ENCODE data around the gene KRT71.

KRT71 gene

DNA sequence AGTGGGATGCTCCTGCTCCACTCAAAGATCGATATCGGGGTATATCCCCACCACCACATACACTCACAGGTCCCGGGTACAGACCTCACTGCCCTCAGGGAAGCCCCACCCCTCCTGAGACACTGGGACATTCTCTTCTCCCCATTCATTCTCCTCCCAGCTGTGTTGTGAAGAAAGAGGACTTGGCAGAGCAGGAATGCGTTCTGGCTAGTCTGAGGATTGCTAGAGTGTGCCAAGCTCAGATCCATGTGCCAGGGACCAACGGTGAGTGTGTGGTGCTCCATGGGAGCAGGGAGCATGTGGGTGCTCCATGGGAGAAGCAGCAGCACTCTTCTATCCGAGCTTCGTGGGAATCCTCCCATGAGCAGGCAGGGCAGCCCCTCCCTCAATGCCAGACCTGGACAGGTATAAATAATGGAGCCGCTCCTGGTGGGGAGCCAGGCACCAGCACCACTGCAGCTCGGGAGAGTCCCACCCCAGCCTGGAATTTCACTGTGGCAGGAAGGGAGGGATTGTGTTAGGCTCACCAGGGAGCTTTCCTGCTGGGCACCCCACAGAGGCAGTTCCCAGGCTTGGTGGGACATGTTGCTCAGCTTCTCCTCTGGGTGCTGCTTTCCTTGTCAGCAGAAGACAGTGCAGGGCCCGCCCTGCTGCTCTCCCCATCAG, 30.5 kb downstream of the KRT71 start:
- TF ChIP-seq, protein P1, sequence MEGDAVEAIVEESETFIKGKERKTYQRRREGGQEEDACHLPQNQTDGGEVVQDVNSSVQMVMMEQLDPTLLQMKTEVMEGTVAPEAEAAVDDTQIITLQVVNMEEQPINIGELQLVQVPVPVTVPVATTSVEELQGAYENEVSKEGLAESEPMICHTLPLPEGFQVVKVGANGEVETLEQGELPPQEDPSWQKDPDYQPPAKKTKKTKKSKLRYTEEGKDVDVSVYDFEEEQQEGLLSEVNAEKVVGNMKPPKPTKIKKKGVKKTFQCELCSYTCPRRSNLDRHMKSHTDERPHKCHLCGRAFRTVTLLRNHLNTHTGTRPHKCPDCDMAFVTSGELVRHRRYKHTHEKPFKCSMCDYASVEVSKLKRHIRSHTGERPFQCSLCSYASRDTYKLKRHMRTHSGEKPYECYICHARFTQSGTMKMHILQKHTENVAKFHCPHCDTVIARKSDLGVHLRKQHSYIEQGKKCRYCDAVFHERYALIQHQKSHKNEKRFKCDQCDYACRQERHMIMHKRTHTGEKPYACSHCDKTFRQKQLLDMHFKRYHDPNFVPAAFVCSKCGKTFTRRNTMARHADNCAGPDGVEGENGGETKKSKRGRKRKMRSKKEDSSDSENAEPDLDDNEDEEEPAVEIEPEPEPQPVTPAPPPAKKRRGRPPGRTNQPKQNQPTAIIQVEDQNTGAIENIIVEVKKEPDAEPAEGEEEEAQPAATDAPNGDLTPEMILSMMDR (conservative IDR thresholded peaks at IDR 0.05; ENCODE audit: control insufficient read depth, insufficient read depth, low read depth, low read length): no peak
- no peak for DNase-seq (ENCODE audit: low read depth)
- no peak overlapping the region for H3K4me3 ChIP-seq (ENCODE audit: control insufficient read depth, low read depth, low read length)

DNA sequence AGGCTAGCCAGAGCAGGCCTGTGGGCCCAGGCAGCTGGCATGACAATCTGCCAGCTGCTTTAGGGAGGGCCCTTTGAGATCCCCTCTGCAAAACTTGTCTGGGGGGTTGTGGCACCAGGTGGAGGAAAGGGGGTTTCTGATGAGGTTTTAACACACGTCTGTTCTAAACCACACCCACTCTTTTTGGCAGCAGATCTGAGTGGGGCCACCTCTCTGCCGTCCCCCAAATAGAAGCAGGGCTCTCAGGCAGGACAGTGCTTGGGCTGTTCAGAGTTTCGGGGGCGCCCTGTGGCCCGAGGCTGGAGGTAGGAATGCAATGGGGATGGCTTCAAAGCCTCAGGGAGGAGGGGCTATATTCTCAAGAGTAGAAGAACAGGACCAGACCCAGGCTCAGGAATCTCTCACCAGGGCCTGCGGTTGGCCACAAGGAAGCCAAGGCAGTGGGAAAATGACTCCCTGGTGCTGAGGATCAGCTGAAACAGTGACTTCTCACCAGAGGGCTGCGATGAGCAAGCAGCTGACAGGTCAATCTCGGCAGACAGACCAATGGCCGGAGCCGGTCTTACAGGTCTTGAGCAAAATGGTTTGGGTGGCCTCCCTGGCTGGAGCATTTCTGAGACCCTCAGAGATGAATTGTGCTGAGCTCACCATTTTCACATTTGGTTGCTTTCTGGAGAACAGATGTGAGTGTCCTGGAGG, 31.2 kb downstream of the KRT71 start:
- peak; percentile 23 for DNase-seq (ENCODE audit: low read depth)
- H3K4me3 ChIP-seq (ENCODE audit: control insufficient read depth, low read depth, low read length): no peak overlapping the region
- TF ChIP-seq, protein P1 (conservative IDR thresholded peaks at IDR 0.05; ENCODE audit: control insufficient read depth, insufficient read depth, low read depth, low read length): no peak

DNA sequence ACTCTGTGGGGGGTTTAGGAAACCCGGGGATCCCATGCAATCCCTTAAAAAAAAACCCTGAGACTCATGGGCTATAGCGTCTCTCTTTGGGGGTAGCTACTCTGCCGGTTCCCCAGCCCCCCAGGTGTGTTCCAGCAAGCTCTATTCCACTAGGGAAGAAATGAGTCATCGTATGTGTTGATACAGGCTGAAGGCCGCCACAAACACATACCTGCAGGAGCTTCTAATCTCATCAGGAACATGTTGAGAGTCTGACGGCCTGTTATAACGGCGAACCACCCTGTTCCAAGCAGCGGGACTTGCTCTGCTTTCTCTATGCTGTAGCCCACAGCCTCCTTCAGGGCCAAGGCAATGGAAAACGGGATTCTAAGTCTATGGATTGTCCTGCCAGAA, 31.8 kb downstream of the KRT71 start:
- H3K4me3 ChIP-seq (ENCODE audit: control insufficient read depth, low read depth, low read length): no peak overlapping the region
- no peak for DNase-seq (ENCODE audit: low read depth)
- TF ChIP-seq, protein P1 (conservative IDR thresholded peaks at IDR 0.05; ENCODE audit: control insufficient read depth, insufficient read depth, low read depth, low read length): no peak

DNA sequence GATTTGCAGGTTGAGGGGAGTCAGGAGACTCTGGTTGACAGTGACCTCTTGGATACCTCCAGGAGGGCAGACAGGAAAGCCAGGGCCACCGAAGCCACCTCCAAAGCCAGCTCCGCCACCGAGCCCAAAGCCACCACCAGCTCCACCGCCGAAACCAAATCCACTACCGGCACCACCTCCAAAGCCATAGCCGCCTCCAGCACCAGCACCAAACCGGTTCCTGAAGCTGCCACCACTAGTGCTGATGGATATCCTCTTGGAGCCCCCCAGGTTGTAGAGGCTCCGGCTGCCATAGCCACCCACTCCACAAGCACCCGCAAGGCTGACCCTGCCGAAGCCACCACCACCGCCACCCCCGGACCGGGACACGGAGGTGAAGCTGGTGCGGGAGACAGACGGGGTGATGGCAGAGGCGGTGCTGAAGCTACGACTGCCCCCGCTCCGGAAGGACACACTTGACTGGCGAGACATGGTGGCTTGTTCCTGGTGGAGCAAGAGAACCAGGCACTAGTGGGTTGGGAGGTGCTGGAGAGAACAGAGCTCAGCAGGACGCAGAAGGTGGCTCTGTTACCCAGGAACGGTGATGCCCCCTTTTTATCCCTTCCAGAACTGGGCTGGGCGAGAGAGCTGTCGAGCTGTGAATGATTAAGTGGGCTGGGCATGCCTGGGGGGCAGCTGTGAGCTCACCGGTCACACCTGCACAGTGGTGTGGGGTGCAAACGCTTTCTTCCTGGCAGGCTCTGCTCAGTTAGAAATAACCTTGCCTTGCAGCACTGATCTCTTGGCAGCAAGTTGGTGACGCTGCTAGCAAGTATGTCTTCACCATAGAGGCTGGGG, 32.9 kb downstream of the KRT71 start, which contains the start of gene KRT5:
KRT5 (minus strand) TSS at position 569 of the 837 bp plus-strand sequence; CDS start at position 471, 98 bp downstream.
- DNase-seq (ENCODE audit: low read depth): no peak
- no peak within 1 kb of the TSS for H3K4me3 ChIP-seq (ENCODE audit: control insufficient read depth, low read depth, low read length)
- TF ChIP-seq, protein P1 (conservative IDR thresholded peaks at IDR 0.05; ENCODE audit: control insufficient read depth, insufficient read depth, low read depth, low read length): no peak

DNA sequence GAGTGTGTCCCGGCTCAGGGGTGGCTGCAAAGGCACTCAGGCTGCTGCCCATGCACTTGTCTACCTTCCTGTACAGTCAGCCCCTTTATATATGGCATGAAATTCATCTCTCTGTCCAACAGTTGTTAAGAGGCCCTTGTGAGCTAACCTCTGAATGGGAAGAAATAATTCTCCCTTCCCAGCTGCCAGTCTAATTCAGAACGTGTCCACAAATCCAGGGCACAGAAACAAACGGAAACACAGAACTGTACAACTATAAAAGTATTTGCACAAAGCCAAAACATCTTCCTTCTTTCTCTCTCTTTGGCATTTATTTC, 33.6 kb downstream of the KRT71 start:
- no peak overlapping the region for H3K4me3 ChIP-seq (ENCODE audit: control insufficient read depth, low read depth, low read length)
- DNase-seq (ENCODE audit: low read depth): no peak

More for the DNA sequence above, 33.6 kb downstream of the KRT71 start:
- TF ChIP-seq, protein P1 (conservative IDR thresholded peaks at IDR 0.05; ENCODE audit: control insufficient read depth, insufficient read depth, low read depth, low read length): no peak
